HEK293 (cell line): ENCODE measurements around the gene CCDC73.
"Not testable (repeated sequence)": the region's sequence is repeated elsewhere in the genome, so short reads cannot be mapped to it uniquely, and the experiment has no call there.

Experiments used
- CTCF ChIA-PET: fragments of 350-600 bp; formaldehyde crosslinking; extraction: SDS; loops from one replicate; lab custom pipeline; 2021; ENCODE audit warnings: antibody characterized with exemption; lab: Yijun Ruan, JAX
- POLR2A ChIA-PET: fragments of 300-600 bp; formaldehyde crosslinking; extraction: SDS; loops from one replicate; lab custom pipeline; 2020; ENCODE audit warnings: antibody characterized with exemption, inconsistent platforms; lab: Yijun Ruan, JAX
- H3K27ac ChIP-seq: fragments of 200-500 bp; sonication (Bioruptor generic); 2 replicates; pipeline ENCODE4 v1.5.1; 2014; ENCODE audit warnings: low read depth, low read length, control low read depth, inconsistent platforms; ENCODE audit errors: extremely low read depth
- H3K36me3 ChIP-seq, 2 experiments: fragments of 200-500 bp in 1 of 2; sonication (Bioruptor generic) in 1 of 2; 1 replicate in 1 of 2; 2 replicates in 1 of 2; pipeline ENCODE4 v1.5.1; 2014 to 2017; ENCODE audit warnings: inconsistent platforms in 2 of 2, low read length in 2 of 2; ENCODE audit not compliant: control insufficient read depth in 2 of 2, insufficient read depth in 1 of 2
- H3K4me1 ChIP-seq: fragments of 200-500 bp; sonication (Bioruptor generic); 2 replicates; pipeline ENCODE4 v1.5.1; 2014; ENCODE audit warnings: mild to moderate bottlenecking, low read length, inconsistent platforms; ENCODE audit not compliant: control insufficient read depth, insufficient read depth
- H3K4me3 ChIP-seq: 2 replicates; pipeline ENCODE4 v1.5.1; 2011; ENCODE audit warnings: low read depth, mild to moderate bottlenecking, control low read depth, low read length, moderate library complexity
- H3K9me3 ChIP-seq: fragments of 200-500 bp; sonication (Bioruptor generic); 2 replicates; pipeline ENCODE4 v1.5.1; 2014; ENCODE audit warnings: low read depth, low read length, inconsistent platforms; ENCODE audit not compliant: control insufficient read depth, insufficient read depth
- AEBP2 ChIP-seq: fragments of 450-650 bp; formaldehyde crosslinking; IDR thresholded peaks from 2 replicates; pipeline ENCODE4 v1.5.1; 2016; ENCODE audit warnings: missing biosample characterization, missing genetic modification characterization, borderline replicate concordance
- RBAK ChIP-seq: fragments of 450-650 bp; formaldehyde crosslinking; IDR thresholded peaks from 2 replicates; pipeline ENCODE4 v1.5.1; 2016; ENCODE audit warnings: missing biosample characterization, missing genetic modification characterization
- SP2 ChIP-seq: fragments of 450-650 bp; formaldehyde crosslinking; IDR thresholded peaks from 2 replicates; pipeline ENCODE4 v1.5.1; 2016; ENCODE audit warnings: missing biosample characterization, missing genetic modification characterization
- ZBTB48 ChIP-seq: fragments of 450-650 bp; formaldehyde crosslinking; IDR thresholded peaks from 2 replicates; pipeline ENCODE4 v1.5.1; 2016; ENCODE audit warnings: missing biosample characterization, missing genetic modification characterization
- ZNF121 ChIP-seq: fragments of 450-650 bp; formaldehyde crosslinking; IDR thresholded peaks from 2 replicates; pipeline ENCODE4 v1.5.1; 2016; ENCODE audit warnings: missing biosample characterization, missing genetic modification characterization
- ZNF140 ChIP-seq: fragments of 450-650 bp; formaldehyde crosslinking; IDR thresholded peaks from 2 replicates; pipeline ENCODE4 v1.5.1; 2016; ENCODE audit warnings: missing biosample characterization, missing genetic modification characterization
- ZNF423 ChIP-seq: fragments of 450-650 bp; formaldehyde crosslinking; IDR thresholded peaks from 2 replicates; pipeline ENCODE4 v1.5.1; 2016; ENCODE audit warnings: missing biosample characterization, missing genetic modification characterization
- ZNF426 ChIP-seq: fragments of 450-650 bp; formaldehyde crosslinking; IDR thresholded peaks from 2 replicates; pipeline ENCODE4 v1.5.1; 2017; ENCODE audit warnings: missing biosample characterization, missing genetic modification characterization, mild to moderate bottlenecking, inconsistent platforms, moderate library complexity
- ZNF561 ChIP-seq: fragments of 450-650 bp; IDR thresholded peaks from 2 replicates; pipeline ENCODE4 v1.5.1; 2018; ENCODE audit warnings: missing biosample characterization, missing genetic modification characterization, borderline replicate concordance
- ZNF654 ChIP-seq: fragments of 450-650 bp; formaldehyde crosslinking; IDR thresholded peaks from 2 replicates; pipeline ENCODE4 v1.5.1; 2016; ENCODE audit warnings: low read depth, missing biosample characterization, missing genetic modification characterization
- ZNF768 ChIP-seq: fragments of 450-650 bp; formaldehyde crosslinking; IDR thresholded peaks from 2 replicates; pipeline ENCODE4 v1.5.1; 2018; ENCODE audit warnings: missing biosample characterization, mild to moderate bottlenecking, missing genetic modification characterization
- TF ChIP-seq, protein P1 (sequence below): fragments of 450-650 bp; formaldehyde crosslinking; IDR thresholded peaks from 2 replicates; pipeline ENCODE4 v1.5.1; 2016; ENCODE audit warnings: missing biosample characterization, missing genetic modification characterization
- TF ChIP-seq, protein P2 (sequence below): fragments of 450-650 bp; formaldehyde crosslinking; IDR thresholded peaks from 2 replicates; pipeline ENCODE4 v1.5.1; 2016; ENCODE audit warnings: missing biosample characterization, missing genetic modification characterization

Gene CCDC73

GRCh38 chr11:32723332-32723731, 71.1 kb downstream of the CCDC73 start:
- no peaks in the 10 kb centered on the region for H3K36me3 ChIP-seq
- H3K9me3 ChIP-seq: no peaks in the 10 kb centered on the region
- no peak overlapping the region for H3K4me3 ChIP-seq
- no peak overlapping the region for H3K27ac ChIP-seq
- TF ChIP-seq ZNF423 (tag by site-specific recombination) (no peak), ZNF768 (tag by site-specific recombination) (no peak), RBAK (tag by site-specific recombination) (no peak), ZNF561 (tag by site-specific recombination) (no peak)
- TF ChIP-seq, protein P1, sequence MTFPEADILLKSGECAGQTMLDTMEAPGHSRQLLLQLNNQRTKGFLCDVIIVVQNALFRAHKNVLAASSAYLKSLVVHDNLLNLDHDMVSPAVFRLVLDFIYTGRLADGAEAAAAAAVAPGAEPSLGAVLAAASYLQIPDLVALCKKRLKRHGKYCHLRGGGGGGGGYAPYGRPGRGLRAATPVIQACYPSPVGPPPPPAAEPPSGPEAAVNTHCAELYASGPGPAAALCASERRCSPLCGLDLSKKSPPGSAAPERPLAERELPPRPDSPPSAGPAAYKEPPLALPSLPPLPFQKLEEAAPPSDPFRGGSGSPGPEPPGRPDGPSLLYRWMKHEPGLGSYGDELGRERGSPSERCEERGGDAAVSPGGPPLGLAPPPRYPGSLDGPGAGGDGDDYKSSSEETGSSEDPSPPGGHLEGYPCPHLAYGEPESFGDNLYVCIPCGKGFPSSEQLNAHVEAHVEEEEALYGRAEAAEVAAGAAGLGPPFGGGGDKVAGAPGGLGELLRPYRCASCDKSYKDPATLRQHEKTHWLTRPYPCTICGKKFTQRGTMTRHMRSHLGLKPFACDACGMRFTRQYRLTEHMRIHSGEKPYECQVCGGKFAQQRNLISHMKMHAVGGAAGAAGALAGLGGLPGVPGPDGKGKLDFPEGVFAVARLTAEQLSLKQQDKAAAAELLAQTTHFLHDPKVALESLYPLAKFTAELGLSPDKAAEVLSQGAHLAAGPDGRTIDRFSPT (tag by site-specific recombination): no peak
- CTCF ChIA-PET: interaction anchor here (1.0 kb wide), 1 partner anchor 10 kb away, joined by 4 read pairs; no protein-coding TSS in a partner anchor
- POLR2A ChIA-PET: no interaction called here
- no peaks in the 10 kb centered on the region for H3K4me1 ChIP-seq

- H3K4me1 ChIP-seq: no peaks in the 10 kb centered on the region
- CTCF ChIA-PET: interaction anchor here (0.6 to 1.0 kb wide), 3 partner anchors 9 to 85 kb away, joined by 3 to 4 read pairs (median 4); no protein-coding TSS in a partner anchor
- no peak overlapping the region for H3K4me3 ChIP-seq
- TF ChIP-seq, protein P2, sequence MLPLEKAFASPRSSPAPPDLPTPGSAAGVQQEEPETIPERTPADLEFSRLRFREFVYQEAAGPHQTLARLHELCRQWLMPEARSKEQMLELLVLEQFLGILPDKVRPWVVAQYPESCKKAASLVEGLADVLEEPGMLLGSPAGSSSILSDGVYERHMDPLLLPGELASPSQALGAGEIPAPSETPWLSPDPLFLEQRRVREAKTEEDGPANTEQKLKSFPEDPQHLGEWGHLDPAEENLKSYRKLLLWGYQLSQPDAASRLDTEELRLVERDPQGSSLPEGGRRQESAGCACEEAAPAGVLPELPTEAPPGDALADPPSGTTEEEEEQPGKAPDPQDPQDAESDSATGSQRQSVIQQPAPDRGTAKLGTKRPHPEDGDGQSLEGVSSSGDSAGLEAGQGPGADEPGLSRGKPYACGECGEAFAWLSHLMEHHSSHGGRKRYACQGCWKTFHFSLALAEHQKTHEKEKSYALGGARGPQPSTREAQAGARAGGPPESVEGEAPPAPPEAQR (tag by site-specific recombination): no peak
- TF ChIP-seq ZNF426 (no peak), ZNF121 (no peak), AEBP2 (tag by site-specific recombination) (no peak), SP2 (tag by site-specific recombination) (no peak), ZNF140 (tag by site-specific recombination) (no peak)
- TF ChIP-seq, all 188 proteins: peak for 0
- POLR2A ChIA-PET: no interaction called here
- H3K36me3 ChIP-seq: no peaks in the 10 kb centered on the region
- H3K9me3 ChIP-seq: no peaks in the 10 kb centered on the region
- no peak overlapping the region for H3K27ac ChIP-seq
Measured at GRCh38 chr11:32722255-32722654, 72.2 kb downstream of the CCDC73 start.

DNA sequence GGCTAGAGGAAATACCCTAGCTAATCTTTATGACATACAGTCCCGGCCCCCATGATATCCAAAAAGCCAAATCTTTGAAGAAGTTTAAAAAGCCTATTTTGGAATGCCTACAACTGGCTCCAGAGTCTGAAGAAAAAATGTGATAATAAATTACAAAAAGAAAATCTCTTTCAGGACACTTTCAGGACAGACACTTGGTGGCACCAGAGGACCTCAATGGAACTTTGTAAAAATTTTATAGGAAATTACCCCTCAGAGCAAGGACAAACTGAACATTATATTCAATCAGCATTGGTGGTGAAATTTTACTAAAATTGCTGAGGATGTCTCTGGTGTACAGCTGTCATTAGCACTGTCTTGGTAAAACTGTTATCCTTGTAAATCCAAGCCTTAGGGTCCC, 81.0 kb downstream of the CCDC73 start:
- H3K4me3 ChIP-seq: no peak overlapping the region
- ChIA-PET CTCF (interaction anchor here (0.6 to 5.2 kb wide), 14 partner anchors 7 to 353 kb away, joined by 3 to 36 read pairs (median 4); partner anchors contain the start of gene CCDC73), POLR2A (no interaction called here)
- no peaks in the 10 kb centered on the region for H3K36me3 ChIP-seq
- no peaks in the 10 kb centered on the region for H3K9me3 ChIP-seq
- no peaks in the 10 kb centered on the region for H3K4me1 ChIP-seq
- no peak overlapping the region for H3K27ac ChIP-seq
- TF ChIP-seq ZNF654 (tag by site-specific recombination) (peak; percentile 52), ZBTB48 (tag by site-specific recombination) (no peak)

- POLR2A ChIA-PET, H3K9me3 ChIP-seq, CTCF ChIA-PET, H3K4me1 ChIP-seq, H3K36me3 ChIP-seq, H3K27ac ChIP-seq, H3K4me3 ChIP-seq: not testable (repeated sequence)
Measured at GRCh38 chr11:32708978-32709377, 85.5 kb downstream of the CCDC73 start.
